ENCODE data around the gene MYPOP. TPM values are rescaled to one million over a fixed set of nuclear protein-coding genes. Genes with fewer than 3 reads are reported as not detected.

The MYPOP gene
- polyA plus RNA-seq, 3 donors, result 0.08 to 5.9 (median 0.39) TPM

DNA sequence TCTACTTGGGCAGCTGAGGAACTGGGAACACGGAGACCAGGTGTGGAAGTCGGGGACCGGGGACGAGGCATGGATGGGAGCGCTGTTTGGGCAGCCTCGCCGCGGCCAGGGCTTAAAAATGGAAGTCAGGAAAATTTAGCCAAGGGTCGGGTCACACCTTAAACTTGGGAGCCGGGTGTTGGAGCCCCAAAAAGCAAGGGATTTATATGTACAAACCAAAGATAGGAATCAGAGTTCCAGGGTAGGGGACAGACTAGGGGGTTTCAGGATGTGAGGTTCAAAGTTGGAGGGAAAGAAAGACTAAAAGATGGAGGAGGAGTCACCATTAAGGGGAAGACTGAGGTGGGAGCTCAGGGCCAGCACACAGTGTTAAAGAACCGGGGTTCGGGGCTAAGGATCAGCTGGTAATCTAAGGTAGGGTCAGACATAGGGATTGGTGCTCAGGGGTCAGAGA, 37.8 kb downstream of the MYPOP start:
- Histone ChIP-seq H3K4me1 (ENCODE audit: control insufficient read depth in 1 of 2, insufficient read depth in 2 of 2, low read length in 2 of 2) (peaks cover 27 to 37% of the 10 kb centered on the region in 2 donors), H3K4me3 (replicated peaks in 1 of 3; ENCODE audit: low read depth in 2 of 3, low read length in 3 of 3) (peak overlapping the region in 1 of 3 experiments; percentile 80), H3K27me3 (ENCODE audit: control insufficient read depth in 2 of 2, insufficient read depth in 2 of 2, low read length in 2 of 2) (peaks cover 21 to 38% of the 10 kb centered on the region in 2 donors), H4K20me1 (ENCODE audit: insufficient read depth, low read length) (peaks cover 19% of the 10 kb centered on the region), H2AFZ (ENCODE audit: insufficient read depth, low read depth, low read length, poor library complexity, severe bottlenecking) (peak overlapping the region; percentile 24), H3K27ac (ENCODE audit: low read depth in 1 of 2, low read length in 2 of 2) (no peak overlapping the region), H3K79me2 (ENCODE audit: insufficient read depth, low read length) (peaks cover 31% of the 10 kb centered on the region), H3K4me2 (replicated peaks; ENCODE audit: extremely low read depth, low read length, poor library complexity, severe bottlenecking) (no peak overlapping the region), H3K9ac (ENCODE audit: insufficient read depth, low read length, poor library complexity, severe bottlenecking) (no peak overlapping the region), H3K36me3 (replicated peaks in 1 of 2; ENCODE audit: control insufficient read depth in 1 of 2, insufficient read depth in 2 of 2, low read length in 2 of 2) (peaks cover 2 to 4% of the 10 kb centered on the region in 2 donors), H3K9me3 (replicated peaks in 1 of 2; ENCODE audit: control insufficient read depth in 1 of 2, insufficient read depth in 1 of 2, low read length in 2 of 2) (peaks cover 0 to 8% of the 10 kb centered on the region in 2 donors)
- H3K9me3 Mint-ChIP-seq, result peaks cover 0 to 20% (median 10%) of the 10 kb centered on the region in 7 donors
- intact Hi-C loops (cut with micrococcal nuclease), result loop anchor here (5.0 to 10.0 kb wide), 4 partner anchors 38 to 990 kb away; partner anchors contain the start of genes AP2S1 (in 1 of the 2), FBXO46 (in 1 of the 2), MEIOSIN (in 1 of the 2) and MYPOP (in 1 of the 2)
- peaks cover 30% of the 10 kb centered on the region for H3K4me1 Mint-ChIP-seq
- H3K27ac Mint-ChIP-seq, result no peak overlapping the region
- peaks cover 37 to 56% (median 50%) of the 10 kb centered on the region in 3 donors for H3K27me3 Mint-ChIP-seq (ENCODE audit: low read depth in 3 of 3)
- WGBS (ENCODE audit: insufficient coverage), result 51% methylated on average over 12 of the region's 12 CpGs
- no peak for DNase-seq
- TF ChIP-seq, protein P1, sequence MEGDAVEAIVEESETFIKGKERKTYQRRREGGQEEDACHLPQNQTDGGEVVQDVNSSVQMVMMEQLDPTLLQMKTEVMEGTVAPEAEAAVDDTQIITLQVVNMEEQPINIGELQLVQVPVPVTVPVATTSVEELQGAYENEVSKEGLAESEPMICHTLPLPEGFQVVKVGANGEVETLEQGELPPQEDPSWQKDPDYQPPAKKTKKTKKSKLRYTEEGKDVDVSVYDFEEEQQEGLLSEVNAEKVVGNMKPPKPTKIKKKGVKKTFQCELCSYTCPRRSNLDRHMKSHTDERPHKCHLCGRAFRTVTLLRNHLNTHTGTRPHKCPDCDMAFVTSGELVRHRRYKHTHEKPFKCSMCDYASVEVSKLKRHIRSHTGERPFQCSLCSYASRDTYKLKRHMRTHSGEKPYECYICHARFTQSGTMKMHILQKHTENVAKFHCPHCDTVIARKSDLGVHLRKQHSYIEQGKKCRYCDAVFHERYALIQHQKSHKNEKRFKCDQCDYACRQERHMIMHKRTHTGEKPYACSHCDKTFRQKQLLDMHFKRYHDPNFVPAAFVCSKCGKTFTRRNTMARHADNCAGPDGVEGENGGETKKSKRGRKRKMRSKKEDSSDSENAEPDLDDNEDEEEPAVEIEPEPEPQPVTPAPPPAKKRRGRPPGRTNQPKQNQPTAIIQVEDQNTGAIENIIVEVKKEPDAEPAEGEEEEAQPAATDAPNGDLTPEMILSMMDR (IDR thresholded peaks at IDR 0.05), result no peak
- peak overlapping the region; percentile 43 to 87 for H3K4me3 Mint-ChIP-seq
- peaks cover 12 to 14% of the 10 kb centered on the region in 2 donors for H3K36me3 Mint-ChIP-seq

- WGBS (ENCODE audit: insufficient coverage), result 2% methylated on average over 71 of the region's 71 CpGs
- Histone ChIP-seq H3K27ac (ENCODE audit: low read depth in 1 of 2, low read length in 2 of 2) (no peak within 1 kb of the TSS), H3K4me1 (ENCODE audit: control insufficient read depth in 1 of 2, insufficient read depth in 2 of 2, low read length in 2 of 2) (peaks cover 27 to 37% of the 10 kb centered on the region in 2 donors), H3K27me3 (ENCODE audit: control insufficient read depth in 2 of 2, insufficient read depth in 2 of 2, low read length in 2 of 2) (peaks cover 21 to 38% of the 10 kb centered on the region in 2 donors), H3K4me3 (replicated peaks in 1 of 3; ENCODE audit: low read depth in 2 of 3, low read length in 3 of 3) (peak within 1 kb of the TSS; percentile 6 to 80 (median 42)), H3K9ac (ENCODE audit: insufficient read depth, low read length, poor library complexity, severe bottlenecking) (peak within 1 kb of the TSS; percentile 90), H3K9me3 (replicated peaks in 1 of 2; ENCODE audit: control insufficient read depth in 1 of 2, insufficient read depth in 1 of 2, low read length in 2 of 2) (peaks cover 0 to 8% of the 10 kb centered on the region in 2 donors), H3K79me2 (ENCODE audit: insufficient read depth, low read length) (peaks cover 37% of the 10 kb centered on the region), H4K20me1 (ENCODE audit: insufficient read depth, low read length) (peaks cover 25% of the 10 kb centered on the region), H3K4me2 (replicated peaks; ENCODE audit: extremely low read depth, low read length, poor library complexity, severe bottlenecking) (peak within 1 kb of the TSS; percentile 78), H2AFZ (ENCODE audit: insufficient read depth, low read depth, low read length, poor library complexity, severe bottlenecking) (peak within 1 kb of the TSS; percentile 87), H3K36me3 (replicated peaks in 1 of 2; ENCODE audit: control insufficient read depth in 1 of 2, insufficient read depth in 2 of 2, low read length in 2 of 2) (peaks cover 8 to 11% of the 10 kb centered on the region in 2 donors)
- TF ChIP-seq, protein P1 (IDR thresholded peaks at IDR 0.05), result peak; percentile 82
- Mint-ChIP-seq H3K27ac (peak within 1 kb of the TSS in 5 of 7 donors; percentile 33 to 97 (median 97)), H3K36me3 (peaks cover 18 to 20% of the 10 kb centered on the region in 2 donors), H3K4me1 (peaks cover 30% of the 10 kb centered on the region), H3K27me3 (ENCODE audit: low read depth in 3 of 3) (peaks cover 37 to 55% (median 50%) of the 10 kb centered on the region in 3 donors), H3K9me3 (peaks cover 0 to 20% (median 10%) of the 10 kb centered on the region in 7 donors), H3K4me3 (peak within 1 kb of the TSS; percentile 88 to 92)
- intact Hi-C loops (cut with micrococcal nuclease), result loop anchor here (1.0 to 10.0 kb wide), 6 partner anchors 22 to 991 kb away; partner anchors contain the start of genes IRF2BP1 (in 2 of the 2), AP2S1 (in 1 of the 2), CCDC61 (in 1 of the 2) and FBXO46 (in 1 of the 2)
- peak; percentile 29 to 68 (median 45) for DNase-seq
Measured at GRCh38 chr19:45863840-45864628, 38.4 kb downstream of the MYPOP start, which contains the start of gene FOXA3. Gene FOXA3, plus strand, starts transcription at chr19:45864326. Its CDS starts 131 bp downstream, at chr19:45864457.

Data from CD14-positive monocyte (primary cell).